Measurements from ENCODE around the gene PRDM4. TPM values are rescaled to one million over a fixed set of nuclear protein-coding genes. Genes with fewer than 3 reads are reported as not detected.

The PRDM4 gene, protein sequence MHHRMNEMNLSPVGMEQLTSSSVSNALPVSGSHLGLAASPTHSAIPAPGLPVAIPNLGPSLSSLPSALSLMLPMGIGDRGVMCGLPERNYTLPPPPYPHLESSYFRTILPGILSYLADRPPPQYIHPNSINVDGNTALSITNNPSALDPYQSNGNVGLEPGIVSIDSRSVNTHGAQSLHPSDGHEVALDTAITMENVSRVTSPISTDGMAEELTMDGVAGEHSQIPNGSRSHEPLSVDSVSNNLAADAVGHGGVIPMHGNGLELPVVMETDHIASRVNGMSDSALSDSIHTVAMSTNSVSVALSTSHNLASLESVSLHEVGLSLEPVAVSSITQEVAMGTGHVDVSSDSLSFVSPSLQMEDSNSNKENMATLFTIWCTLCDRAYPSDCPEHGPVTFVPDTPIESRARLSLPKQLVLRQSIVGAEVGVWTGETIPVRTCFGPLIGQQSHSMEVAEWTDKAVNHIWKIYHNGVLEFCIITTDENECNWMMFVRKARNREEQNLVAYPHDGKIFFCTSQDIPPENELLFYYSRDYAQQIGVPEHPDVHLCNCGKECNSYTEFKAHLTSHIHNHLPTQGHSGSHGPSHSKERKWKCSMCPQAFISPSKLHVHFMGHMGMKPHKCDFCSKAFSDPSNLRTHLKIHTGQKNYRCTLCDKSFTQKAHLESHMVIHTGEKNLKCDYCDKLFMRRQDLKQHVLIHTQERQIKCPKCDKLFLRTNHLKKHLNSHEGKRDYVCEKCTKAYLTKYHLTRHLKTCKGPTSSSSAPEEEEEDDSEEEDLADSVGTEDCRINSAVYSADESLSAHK
- 10 to 100 TPM; 30.6 TPM for total RNA-seq

GRCh38 chr12:107760809-107761501 is at the start of gene PRDM4:
PRDM4 (minus strand) TSS chr12:107761137; CDS start chr12:107760515, 622 bp downstream.
- ChIA-PET CTCF (no interaction called here), POLR2A (no interaction called here)

- ChIA-PET POLR2A (no interaction called here), CTCF (no interaction called here)
These were observed 46.7 kb upstream of the PRDM4 start for GRCh38 chr12:107807471-107808150.

- POLR2A ChIA-PET = no interaction called here
- CTCF ChIA-PET = no interaction called here
These were observed 44.7 kb upstream of the PRDM4 start for GRCh38 chr12:107805488-107806180.

- ChIA-PET POLR2A (no interaction called here), CTCF (no interaction called here)
These were observed 42.2 kb upstream of the PRDM4 start for GRCh38 chr12:107803092-107803491.

DNA sequence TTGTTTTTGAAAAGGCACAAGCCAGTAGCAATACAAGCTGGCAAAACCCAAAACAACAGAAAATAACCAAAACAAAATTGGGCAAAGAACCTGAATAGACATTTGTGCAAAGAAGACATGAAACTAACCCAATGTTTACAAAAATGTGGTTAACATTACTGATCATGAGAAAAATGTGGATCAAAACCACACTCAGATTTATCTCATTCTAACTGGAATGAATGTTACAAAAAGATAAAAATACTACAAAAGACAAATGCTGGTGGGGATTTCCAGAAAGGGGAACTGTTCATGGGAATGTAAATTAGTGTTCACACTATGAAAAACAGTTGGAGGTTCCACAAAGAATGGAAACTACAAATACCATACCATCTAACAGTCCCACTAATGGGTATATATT is 40.2 kb upstream of the PRDM4 start:
- POLR2A ChIA-PET = no interaction called here
- CTCF ChIA-PET = no interaction called here

DNA sequence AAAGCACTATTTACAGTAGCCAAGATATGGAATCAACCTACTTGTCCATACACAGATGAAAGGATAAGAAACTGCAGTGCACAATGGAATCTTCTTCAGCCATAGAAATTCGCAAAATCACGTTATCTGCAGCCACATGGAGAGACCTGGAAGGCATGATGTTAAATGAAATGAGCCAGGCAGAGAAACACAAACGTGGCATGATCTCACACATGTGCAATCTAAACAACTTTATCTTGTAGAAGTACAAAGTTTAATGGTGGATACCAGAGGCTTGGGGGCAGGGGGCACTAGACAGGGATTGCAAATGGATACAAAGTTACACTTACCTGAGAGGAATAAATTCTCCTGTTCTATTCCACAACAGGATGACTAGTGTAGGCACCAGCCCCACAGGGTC is 37.6 kb upstream of the PRDM4 start:
- ChIA-PET CTCF (no interaction called here), POLR2A (no interaction called here)

- ChIA-PET POLR2A (no interaction called here), CTCF (no interaction called here)
These were observed 33.5 kb upstream of the PRDM4 start for GRCh38 chr12:107794451-107794850.

DNA sequence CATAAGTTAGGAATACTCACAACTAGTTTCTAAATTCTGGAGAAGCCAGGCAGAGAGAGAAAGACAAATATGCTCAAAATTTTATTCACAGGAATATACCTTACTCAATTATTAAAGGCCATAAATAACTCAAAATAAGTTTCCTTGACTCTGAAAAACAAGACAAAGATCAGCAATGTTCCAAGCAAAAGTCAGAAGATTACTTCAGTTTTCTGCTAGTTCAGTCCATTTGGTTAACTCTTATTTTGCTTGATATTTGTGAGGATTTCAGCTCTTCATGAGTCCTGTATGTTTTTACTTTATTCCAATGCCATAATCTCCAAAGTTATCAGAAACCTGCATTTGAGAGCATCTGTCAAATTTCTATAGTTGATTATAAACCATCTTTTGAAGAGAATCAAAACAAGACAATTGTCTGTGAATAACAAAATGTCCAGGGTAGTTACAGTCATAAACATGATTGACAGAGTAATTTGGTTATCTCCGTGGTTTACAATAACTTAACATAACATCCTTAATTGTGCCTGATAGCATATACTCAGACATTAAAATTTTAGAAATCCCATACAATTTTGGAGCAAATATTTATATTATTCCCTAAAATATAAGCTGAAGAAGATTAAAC is 30.6 kb upstream of the PRDM4 start:
- ChIA-PET CTCF (no interaction called here), POLR2A (no interaction called here)

- CTCF ChIA-PET = no interaction called here
These were observed 27.9 kb upstream of the PRDM4 start for GRCh38 chr12:107788690-107789458.

GRCh38 chr12:107788281-107788680 is 27.3 kb upstream of the PRDM4 start:
- POLR2A ChIA-PET = no interaction called here
- CTCF ChIA-PET = no interaction called here

More at GRCh38 chr12:107788690-107789458, 27.9 kb upstream of the PRDM4 start:
- POLR2A ChIA-PET = no interaction called here

DNA sequence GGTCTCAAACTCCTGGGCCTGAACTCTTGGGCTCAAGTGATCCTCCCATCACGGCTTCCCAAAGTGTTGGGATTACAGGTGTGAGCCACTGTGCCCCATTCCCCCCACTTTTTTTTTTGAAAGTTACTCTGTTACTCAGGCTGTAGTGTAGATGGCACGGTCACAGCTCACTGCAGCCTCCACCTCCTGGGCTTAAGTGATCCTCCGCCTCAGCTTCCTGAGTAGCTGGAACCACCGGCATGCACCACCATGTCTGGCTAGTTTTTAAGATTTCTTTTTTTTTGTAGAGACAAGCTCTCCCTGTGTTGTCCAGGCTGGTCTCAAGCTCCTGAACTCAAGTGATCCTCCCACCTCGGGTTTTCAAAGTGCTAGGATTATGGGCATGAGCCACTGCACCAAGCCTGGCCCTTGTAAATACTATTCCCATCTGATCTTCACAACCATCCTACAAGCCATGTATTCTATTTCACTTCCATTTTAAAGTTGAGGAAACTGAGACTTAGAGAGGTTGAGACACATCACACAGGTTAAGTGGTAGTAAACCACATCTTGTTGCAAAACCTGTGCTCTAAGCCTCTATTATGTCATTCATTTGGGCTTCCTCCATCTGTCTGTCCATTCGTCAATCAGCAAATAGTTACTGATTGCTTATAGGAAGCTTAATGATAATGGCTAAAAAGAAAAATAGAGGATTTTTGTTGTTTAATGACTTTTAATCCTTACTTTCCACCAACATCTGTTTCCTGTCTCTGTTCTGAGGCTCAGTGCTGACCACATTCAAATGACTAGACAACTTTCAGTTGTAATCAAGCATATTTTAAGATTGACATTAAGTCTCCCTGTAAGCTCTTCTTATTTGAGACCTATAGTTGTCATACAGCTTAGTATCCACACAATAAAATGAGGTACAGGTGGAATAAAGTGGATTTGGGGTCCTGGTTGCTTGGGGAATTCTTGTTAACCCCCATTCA is 22.8 kb upstream of the PRDM4 start:
- ChIA-PET CTCF (no interaction called here), POLR2A (no interaction called here)

DNA sequence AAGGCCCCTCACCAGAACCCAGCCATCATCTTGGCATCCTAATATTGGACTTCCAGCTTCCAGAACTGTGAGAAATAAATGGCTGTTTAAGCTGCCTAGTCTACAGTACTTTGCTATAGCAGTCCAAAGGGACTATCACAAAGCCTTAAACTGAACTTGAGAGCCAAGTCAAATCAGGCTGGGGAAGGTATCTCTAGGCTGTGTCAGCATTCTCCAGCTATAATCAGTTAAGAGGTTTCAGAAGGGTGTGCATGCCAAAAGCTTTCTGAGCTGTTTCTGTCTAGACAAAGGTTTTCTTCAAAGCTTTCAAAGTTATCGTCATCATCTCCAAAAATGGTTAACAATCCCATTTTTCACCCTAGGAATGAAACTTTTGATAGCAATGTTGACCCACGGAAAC is 21.1 kb upstream of the PRDM4 start:
- ChIA-PET CTCF (no interaction called here), POLR2A (no interaction called here)

DNA sequence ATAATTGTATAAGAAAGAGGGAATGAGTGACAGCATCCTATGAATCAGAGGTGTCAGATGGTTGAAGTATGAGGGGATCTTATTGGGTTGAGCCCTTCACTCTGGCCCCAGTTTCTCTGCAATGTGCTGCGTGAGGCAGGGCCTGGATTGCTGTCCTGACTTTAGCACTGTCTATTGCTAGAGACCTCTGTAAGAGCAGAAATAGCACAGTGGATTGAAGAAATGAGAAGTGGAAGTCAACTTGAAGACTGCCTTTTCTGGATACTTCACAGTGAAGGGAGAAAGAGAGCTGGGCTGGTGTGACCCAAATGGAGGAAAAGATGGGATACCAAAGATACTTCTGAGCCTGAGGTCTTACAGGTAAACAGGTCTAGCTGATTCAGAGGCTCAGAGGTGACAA is 19.4 kb upstream of the PRDM4 start:
- ChIA-PET CTCF (no interaction called here), POLR2A (no interaction called here)

- CTCF ChIA-PET = no interaction called here
- POLR2A ChIA-PET = no interaction called here
These were observed 18.3 kb upstream of the PRDM4 start for GRCh38 chr12:107779077-107779831.

DNA sequence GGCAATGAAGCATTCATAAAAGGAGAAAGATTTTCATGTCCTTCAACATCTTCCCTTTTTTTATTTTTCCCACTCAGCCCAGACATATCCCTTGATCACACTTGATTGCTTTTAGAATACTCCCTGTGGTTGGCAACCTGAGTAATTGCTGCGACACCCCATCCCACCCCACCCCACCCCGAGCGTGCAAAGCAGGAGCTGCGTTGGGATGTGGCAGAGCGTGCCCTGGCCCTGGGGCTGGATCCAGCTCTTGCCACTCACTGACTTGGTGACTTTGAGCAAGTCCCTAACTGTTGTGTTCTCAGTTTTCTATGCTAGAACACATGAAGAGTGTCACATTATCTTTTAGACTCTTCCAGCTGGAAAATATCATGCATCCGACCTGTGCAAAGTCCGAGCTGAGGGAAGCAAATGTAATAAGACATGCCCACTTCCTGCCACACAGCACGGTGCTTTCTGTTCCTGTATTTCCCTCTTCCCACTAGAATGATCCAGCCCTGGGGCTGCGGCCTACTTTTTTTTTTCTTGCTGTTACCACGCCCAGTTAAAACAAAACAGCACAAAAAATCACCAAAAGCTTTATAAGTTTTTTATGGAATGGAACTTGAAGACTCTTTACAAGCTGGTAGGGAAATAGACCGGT is 17.6 kb upstream of the PRDM4 start:
- POLR2A ChIA-PET = no interaction called here
- CTCF ChIA-PET = no interaction called here

DNA sequence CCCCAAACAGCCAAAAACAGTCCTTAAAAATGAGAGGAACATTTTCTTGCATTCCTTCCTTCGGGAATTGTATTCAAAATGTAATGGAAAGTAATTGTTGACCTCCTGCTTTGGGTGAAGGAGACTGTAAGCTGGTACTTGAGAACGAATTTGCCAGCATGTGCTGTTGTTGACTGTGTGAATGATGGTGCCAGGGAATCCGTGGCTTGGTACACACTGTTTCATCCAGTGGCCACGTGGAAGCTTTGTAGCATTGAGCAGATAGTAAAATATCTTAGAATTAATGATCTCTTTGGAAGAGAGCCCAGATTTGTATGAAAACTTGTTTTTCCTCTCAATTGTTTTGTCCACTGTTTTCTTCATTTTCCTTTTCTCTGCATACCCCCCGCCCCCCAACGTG is 15.2 kb upstream of the PRDM4 start:
- POLR2A ChIA-PET = no interaction called here
- CTCF ChIA-PET = no interaction called here

All from activated CD8-positive, alpha-beta memory T cell treated with anti-CD3 and anti-CD28 coated beads for 36 hours (primary cell).